ENCODE data around the gene SPATA2.

DNA sequence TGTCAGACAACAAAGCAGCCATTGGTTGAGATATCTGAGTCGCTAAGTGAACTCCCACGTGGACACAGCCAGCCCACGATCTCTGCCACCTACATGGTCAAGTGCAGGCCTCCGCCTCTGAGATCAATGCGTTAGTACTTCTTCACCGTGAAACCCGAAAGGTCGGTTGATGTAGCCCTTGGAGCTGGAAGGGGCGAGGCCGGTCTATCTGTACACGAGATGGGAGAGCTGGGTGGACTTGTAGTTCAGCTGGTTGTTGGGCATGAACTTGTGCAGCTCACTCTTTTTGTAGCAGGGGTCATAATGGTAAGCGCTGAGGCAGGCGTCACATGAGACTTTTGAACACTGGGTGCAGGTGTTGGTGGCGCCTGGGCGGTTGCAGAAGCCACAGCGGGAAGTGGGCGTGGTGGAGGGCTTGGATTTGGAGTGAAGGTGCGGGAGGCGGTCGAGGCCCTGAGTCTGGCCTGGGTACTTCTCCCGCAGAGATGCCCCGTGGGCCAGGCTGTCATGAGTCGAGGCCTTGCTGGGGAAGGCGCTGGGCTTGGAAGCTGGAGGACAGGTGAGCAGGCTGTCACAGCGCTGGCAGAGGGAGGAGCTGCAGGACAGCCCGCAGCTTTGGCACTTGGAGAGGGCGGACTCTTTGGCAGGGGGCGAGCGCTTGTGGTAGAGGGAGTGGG lies 9.8 kb downstream of the SPATA2 start:
- TF ChIP-seq, protein P1, sequence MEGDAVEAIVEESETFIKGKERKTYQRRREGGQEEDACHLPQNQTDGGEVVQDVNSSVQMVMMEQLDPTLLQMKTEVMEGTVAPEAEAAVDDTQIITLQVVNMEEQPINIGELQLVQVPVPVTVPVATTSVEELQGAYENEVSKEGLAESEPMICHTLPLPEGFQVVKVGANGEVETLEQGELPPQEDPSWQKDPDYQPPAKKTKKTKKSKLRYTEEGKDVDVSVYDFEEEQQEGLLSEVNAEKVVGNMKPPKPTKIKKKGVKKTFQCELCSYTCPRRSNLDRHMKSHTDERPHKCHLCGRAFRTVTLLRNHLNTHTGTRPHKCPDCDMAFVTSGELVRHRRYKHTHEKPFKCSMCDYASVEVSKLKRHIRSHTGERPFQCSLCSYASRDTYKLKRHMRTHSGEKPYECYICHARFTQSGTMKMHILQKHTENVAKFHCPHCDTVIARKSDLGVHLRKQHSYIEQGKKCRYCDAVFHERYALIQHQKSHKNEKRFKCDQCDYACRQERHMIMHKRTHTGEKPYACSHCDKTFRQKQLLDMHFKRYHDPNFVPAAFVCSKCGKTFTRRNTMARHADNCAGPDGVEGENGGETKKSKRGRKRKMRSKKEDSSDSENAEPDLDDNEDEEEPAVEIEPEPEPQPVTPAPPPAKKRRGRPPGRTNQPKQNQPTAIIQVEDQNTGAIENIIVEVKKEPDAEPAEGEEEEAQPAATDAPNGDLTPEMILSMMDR (IDR thresholded peaks at IDR 0.05; ENCODE audit: low read length), result no peak
- TF ChIP-seq EZH2 (optimal IDR thresholded peaks at IDR 0.05; ENCODE audit: low read depth, low read length) (no peak), EZH2phosphoT487 (IDR thresholded peaks at IDR 0.05; ENCODE audit: low read length) (no peak)
